MM.1S (cell line): ENCODE measurements around the gene NPHS1.

Experiments used
- DNase-seq: peaks from one replicate; pipeline ENCODE4 v3.0.0-alpha.2; 2015
- H2AFZ ChIP-seq: fragments of 300-600 bp; sonication (generic); 2 replicates; pipeline ENCODE4 v1.6.0; 2016; ENCODE audit warnings: antibody characterized with exemption, low read length
- H3F3A ChIP-seq: fragments of 300-600 bp; sonication (generic); 2 replicates; pipeline ENCODE4 v1.6.1; 2016; ENCODE audit warnings: mild to moderate bottlenecking, antibody characterized with exemption, low read length, moderate library complexity, mixed read lengths; ENCODE audit not compliant: insufficient read depth
- H3K27ac ChIP-seq: fragments of 300-600 bp; sonication (generic); 2 replicates; pipeline ENCODE4 v1.5.1; 2016; ENCODE audit warnings: mild to moderate bottlenecking, low read length
- H3K27me3 ChIP-seq: fragments of 300-600 bp; sonication (generic); replicated peaks from 2 replicates; pipeline ENCODE4 v1.6.0; 2016; ENCODE audit warnings: low read length; ENCODE audit not compliant: insufficient read depth
- H3K36me3 ChIP-seq: fragments of 300-600 bp; sonication (generic); replicated peaks from 2 replicates; pipeline ENCODE4 v1.6.1; 2016; ENCODE audit warnings: mild to moderate bottlenecking, low read length, mixed read lengths; ENCODE audit not compliant: insufficient read depth
- H3K4me1 ChIP-seq: fragments of 300-600 bp; sonication (generic); 2 replicates; pipeline ENCODE4 v1.6.1; 2016; ENCODE audit warnings: low read length, mixed read lengths
- H3K4me2 ChIP-seq: fragments of 300-600 bp; sonication (generic); 2 replicates; pipeline ENCODE4 v1.6.0; 2016; ENCODE audit warnings: low read depth, low read length
- H3K4me3 ChIP-seq: fragments of 300-600 bp; sonication (generic); 2 replicates; pipeline ENCODE4 v1.5.1; 2016; ENCODE audit warnings: low read length, mixed read lengths
- H3K79me2 ChIP-seq: fragments of 300-600 bp; sonication (generic); 2 replicates; pipeline ENCODE4 v1.6.1; 2016; ENCODE audit warnings: mixed run types, low read length, mixed read lengths
- H3K9ac ChIP-seq: fragments of 300-600 bp; sonication (generic); 2 replicates; pipeline ENCODE4 v1.6.1; 2016; ENCODE audit warnings: low read length, mixed read lengths
- H3K9me2 ChIP-seq: fragments of 300-600 bp; sonication (generic); replicated peaks from 2 replicates; pipeline ENCODE4 v1.6.1; 2016; ENCODE audit warnings: mild to moderate bottlenecking, low read length, mixed read lengths; ENCODE audit not compliant: insufficient read depth
- H3K9me3 ChIP-seq: fragments of 300-600 bp; sonication (generic); replicated peaks from 2 replicates; pipeline ENCODE4 v1.6.1; 2016; ENCODE audit warnings: mild to moderate bottlenecking, low read length, mixed read lengths; ENCODE audit not compliant: insufficient read depth
- H4K20me1 ChIP-seq: fragments of 300-600 bp; sonication (generic); 2 replicates; pipeline ENCODE4 v1.6.1; 2016; ENCODE audit warnings: mild to moderate bottlenecking, low read length, moderate library complexity, mixed read lengths; ENCODE audit not compliant: insufficient read depth
- EZH2 ChIP-seq: fragments of 300-600 bp; sonication (generic); optimal IDR thresholded peaks from 2 replicates; pipeline ENCODE3; 2017; ENCODE audit warnings: low read depth, mild to moderate bottlenecking, antibody characterized with exemption, low read length, mixed read lengths
- EZH2phosphoT487 ChIP-seq: fragments of 300-600 bp; sonication (generic); IDR thresholded peaks from 2 replicates; pipeline ENCODE4 v1.6.1; 2018; ENCODE audit warnings: antibody characterized with exemption, low read length
- TF ChIP-seq, protein P1 (sequence below): fragments of 300-600 bp; sonication (generic); IDR thresholded peaks from 2 replicates; pipeline ENCODE4 v1.5.1; 2016; ENCODE audit warnings: antibody characterized with exemption, low read length, mixed read lengths

NPHS1 gene, protein sequence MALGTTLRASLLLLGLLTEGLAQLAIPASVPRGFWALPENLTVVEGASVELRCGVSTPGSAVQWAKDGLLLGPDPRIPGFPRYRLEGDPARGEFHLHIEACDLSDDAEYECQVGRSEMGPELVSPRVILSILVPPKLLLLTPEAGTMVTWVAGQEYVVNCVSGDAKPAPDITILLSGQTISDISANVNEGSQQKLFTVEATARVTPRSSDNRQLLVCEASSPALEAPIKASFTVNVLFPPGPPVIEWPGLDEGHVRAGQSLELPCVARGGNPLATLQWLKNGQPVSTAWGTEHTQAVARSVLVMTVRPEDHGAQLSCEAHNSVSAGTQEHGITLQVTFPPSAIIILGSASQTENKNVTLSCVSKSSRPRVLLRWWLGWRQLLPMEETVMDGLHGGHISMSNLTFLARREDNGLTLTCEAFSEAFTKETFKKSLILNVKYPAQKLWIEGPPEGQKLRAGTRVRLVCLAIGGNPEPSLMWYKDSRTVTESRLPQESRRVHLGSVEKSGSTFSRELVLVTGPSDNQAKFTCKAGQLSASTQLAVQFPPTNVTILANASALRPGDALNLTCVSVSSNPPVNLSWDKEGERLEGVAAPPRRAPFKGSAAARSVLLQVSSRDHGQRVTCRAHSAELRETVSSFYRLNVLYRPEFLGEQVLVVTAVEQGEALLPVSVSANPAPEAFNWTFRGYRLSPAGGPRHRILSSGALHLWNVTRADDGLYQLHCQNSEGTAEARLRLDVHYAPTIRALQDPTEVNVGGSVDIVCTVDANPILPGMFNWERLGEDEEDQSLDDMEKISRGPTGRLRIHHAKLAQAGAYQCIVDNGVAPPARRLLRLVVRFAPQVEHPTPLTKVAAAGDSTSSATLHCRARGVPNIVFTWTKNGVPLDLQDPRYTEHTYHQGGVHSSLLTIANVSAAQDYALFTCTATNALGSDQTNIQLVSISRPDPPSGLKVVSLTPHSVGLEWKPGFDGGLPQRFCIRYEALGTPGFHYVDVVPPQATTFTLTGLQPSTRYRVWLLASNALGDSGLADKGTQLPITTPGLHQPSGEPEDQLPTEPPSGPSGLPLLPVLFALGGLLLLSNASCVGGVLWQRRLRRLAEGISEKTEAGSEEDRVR (N-terminal part only)

DNA sequence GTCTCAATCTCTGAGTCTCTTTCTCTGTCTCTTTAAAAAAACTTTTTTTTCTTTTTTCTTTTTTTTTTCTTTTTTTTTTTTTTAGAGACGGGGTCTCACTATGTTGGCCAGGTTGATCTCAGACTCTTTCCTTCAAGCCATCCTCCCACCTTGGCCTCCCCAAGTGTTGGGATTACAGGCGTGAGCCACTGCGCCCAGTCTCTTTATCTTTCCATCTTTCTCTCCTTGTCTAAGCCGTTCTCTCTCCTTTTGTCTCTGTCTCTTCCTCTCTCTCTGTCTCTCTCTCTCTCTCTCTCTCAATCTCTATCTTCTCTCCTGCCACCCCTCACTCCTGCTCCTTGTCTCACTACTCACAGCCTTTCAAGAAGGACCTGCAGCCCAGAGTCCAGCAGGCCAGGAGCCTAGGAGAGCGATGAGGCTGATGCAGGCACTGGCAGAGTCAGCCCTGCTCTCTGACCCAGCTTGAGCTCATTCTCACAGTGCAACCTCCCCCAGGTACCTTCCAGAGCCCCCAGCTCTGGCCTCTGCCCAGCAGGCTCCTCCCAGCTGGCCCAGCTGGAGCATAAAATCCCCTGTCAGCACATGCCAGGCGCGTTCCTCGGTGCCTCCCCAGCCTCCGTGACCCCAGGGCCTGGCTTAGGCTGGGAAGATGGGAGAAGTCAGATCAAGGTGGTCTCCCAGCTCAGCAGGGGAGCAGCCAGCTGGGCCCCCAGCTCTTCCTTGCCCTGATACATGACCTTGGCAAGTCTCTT, at the start of gene NPHS1:
Gene NPHS1 (minus strand): TSS at position 476 of the 752 bp plus-strand sequence. CDS start 667 bp downstream, outside the sequence.
- Histone ChIP-seq H2AFZ (no peak within 1 kb of the TSS), H3K9ac (no peak within 1 kb of the TSS), H3K27ac (no peak within 1 kb of the TSS), H3K79me2 (no peaks in the 10 kb centered on the region), H3K4me3 (no peak within 1 kb of the TSS), H3K9me3 (no peaks in the 10 kb centered on the region), H4K20me1 (no peaks in the 10 kb centered on the region), H3K4me2 (no peak within 1 kb of the TSS), H3K27me3 (peaks cover 97% of the 10 kb centered on the region), H3F3A (no peaks in the 10 kb centered on the region), H3K4me1 (no peaks in the 10 kb centered on the region), H3K36me3 (no peaks in the 10 kb centered on the region), H3K9me2 (no peaks in the 10 kb centered on the region)
- DNase-seq: no peak
- TF ChIP-seq EZH2phosphoT487 (no peak), EZH2 (no peak)
- TF ChIP-seq, protein P1, sequence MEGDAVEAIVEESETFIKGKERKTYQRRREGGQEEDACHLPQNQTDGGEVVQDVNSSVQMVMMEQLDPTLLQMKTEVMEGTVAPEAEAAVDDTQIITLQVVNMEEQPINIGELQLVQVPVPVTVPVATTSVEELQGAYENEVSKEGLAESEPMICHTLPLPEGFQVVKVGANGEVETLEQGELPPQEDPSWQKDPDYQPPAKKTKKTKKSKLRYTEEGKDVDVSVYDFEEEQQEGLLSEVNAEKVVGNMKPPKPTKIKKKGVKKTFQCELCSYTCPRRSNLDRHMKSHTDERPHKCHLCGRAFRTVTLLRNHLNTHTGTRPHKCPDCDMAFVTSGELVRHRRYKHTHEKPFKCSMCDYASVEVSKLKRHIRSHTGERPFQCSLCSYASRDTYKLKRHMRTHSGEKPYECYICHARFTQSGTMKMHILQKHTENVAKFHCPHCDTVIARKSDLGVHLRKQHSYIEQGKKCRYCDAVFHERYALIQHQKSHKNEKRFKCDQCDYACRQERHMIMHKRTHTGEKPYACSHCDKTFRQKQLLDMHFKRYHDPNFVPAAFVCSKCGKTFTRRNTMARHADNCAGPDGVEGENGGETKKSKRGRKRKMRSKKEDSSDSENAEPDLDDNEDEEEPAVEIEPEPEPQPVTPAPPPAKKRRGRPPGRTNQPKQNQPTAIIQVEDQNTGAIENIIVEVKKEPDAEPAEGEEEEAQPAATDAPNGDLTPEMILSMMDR: no peak

DNA sequence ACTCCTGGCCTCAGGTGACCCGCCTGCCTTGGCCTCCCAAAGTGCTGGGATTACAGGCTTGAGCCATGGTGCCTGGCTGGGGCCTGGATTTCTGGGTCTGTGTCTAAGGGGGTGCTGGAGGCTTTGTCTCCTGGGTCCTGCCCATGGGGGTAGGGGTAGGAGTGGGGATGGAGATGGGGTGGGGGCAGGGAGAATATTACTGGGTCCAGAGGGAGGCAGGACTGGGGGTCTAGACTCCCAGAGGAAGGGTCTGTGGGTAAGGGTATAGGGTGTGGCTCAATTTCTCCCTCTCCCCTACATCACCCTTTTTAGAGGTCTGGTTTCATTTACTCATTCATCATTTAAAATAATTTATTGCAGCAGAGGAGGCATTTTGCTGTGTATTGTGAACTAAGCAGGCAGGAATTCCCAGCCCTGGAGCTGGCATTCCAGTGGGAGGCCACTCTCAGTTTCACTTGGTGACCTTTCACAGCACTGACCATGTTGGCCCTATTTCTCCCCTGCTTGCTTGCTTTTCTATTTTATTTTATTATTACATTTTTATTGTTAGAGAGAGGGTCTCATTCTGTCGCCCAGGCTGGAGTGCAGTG, 48.8 kb upstream of the NPHS1 start:
- Histone ChIP-seq H3K27me3 (peaks cover 15% of the 10 kb centered on the region), H3K27ac (no peak overlapping the region), H3K9me3 (no peaks in the 10 kb centered on the region), H3K4me1 (peaks cover 9% of the 10 kb centered on the region), H4K20me1 (no peaks in the 10 kb centered on the region), H3K4me3 (no peak overlapping the region), H3K36me3 (no peaks in the 10 kb centered on the region), H3K79me2 (peaks cover 9% of the 10 kb centered on the region; the same call in 1 of the 2 replicates), H3K9me2 (no peaks in the 10 kb centered on the region), H3F3A (peaks cover 9% of the 10 kb centered on the region; the same call in 1 of the 2 replicates), H3K9ac (peak overlapping the region; percentile 90; the same call in 1 of the 2 replicates), H2AFZ (peak overlapping the region; percentile 90; the same call in 1 of the 2 replicates), H3K4me2 (peak overlapping the region; percentile 83; the same call in 1 of the 2 replicates)
- no peak for DNase-seq
- TF ChIP-seq, protein P1: no peak
- TF ChIP-seq EZH2: no peak
- no peak for TF ChIP-seq EZH2phosphoT487
